22Rv1 (cell line): ENCODE results near the gene TF.

Experiments used
- CTCF ChIP-seq: fragments of 450-650 bp; IDR thresholded peaks from 2 replicates; pipeline ENCODE4 v1.5.1; 2017; ENCODE audit warnings: mild to moderate bottlenecking
- ZFX ChIP-seq: fragments of 450-650 bp; IDR thresholded peaks from 2 replicates; pipeline ENCODE4 v1.6.1; 2017; ENCODE audit warnings: antibody characterized with exemption, borderline replicate concordance

GRCh38 chr3:133756716-133757694, 10.8 kb downstream of the TF start:
- TF ChIP-seq CTCF = no peak
- no peak for TF ChIP-seq ZFX
